Erythroblast (primary cell): Measurements from ENCODE around the gene SHISA2.
"Not testable (repeated sequence)": the region's sequence is repeated elsewhere in the genome, so short reads cannot be mapped to it uniquely, and the experiment has no call there.

Experiments
- DNase-seq, 2 experiments: peaks; one replicate each; lab custom pipeline; 2025; lab: John Stamatoyannopoulos, UW
- GATA1 ChIP-seq: IDR thresholded peaks from 2 replicates; pipeline ENCODE4 v1.6.1; 2011; ENCODE audit warnings: low read depth, mild to moderate bottlenecking, control low read depth, low read length, moderate library complexity
- POLR2A ChIP-seq: IDR thresholded peaks from 2 replicates; pipeline ENCODE4 v1.6.1; 2011; ENCODE audit warnings: mild to moderate bottlenecking, low read length

SHISA2 gene

GRCh38 chr13:26051657-26052311, at the start of gene SHISA2:
Gene SHISA2, minus strand, starts transcription at chr13:26052016. Its CDS starts 1,041 bp downstream, at chr13:26050975.
- TF ChIP-seq GATA1 (no peak), POLR2A (no peak)
- peak; percentile 6 to 13 for DNase-seq

- TF ChIP-seq GATA1 (no peak), POLR2A (no peak)
- peak; percentile 10 to 14 for DNase-seq
Observed at GRCh38 chr13:26095846-26096610, 44.2 kb upstream of the SHISA2 start.

- TF ChIP-seq GATA1, result no peak
- no peak for TF ChIP-seq POLR2A
Observed at GRCh38 chr13:26095338-26095737, 43.5 kb upstream of the SHISA2 start.

GRCh38 chr13:26076821-26077220, 25.0 kb upstream of the SHISA2 start:
- DNase-seq, result not testable (repeated sequence)

More at GRCh38 chr13:26095338-26095737, 43.5 kb upstream of the SHISA2 start:
- no peak for DNase-seq

GRCh38 chr13:26075498-26075897, 23.7 kb upstream of the SHISA2 start:
- TF ChIP-seq POLR2A (no peak), GATA1 (no peak)
- DNase-seq, result no peak

GRCh38 chr13:26074706-26075105, 22.9 kb upstream of the SHISA2 start:
- no peak for DNase-seq
- TF ChIP-seq GATA1 (no peak), POLR2A (no peak)

- peak in 1 of 2 experiments; percentile 23 for DNase-seq
Observed at GRCh38 chr13:26072335-26072734, 20.5 kb upstream of the SHISA2 start.

- no peak for DNase-seq
- TF ChIP-seq POLR2A, result no peak
Observed at GRCh38 chr13:26071691-26072090, 19.9 kb upstream of the SHISA2 start.

GRCh38 chr13:26069642-26070041, 17.8 kb upstream of the SHISA2 start:
- DNase-seq, result not testable (repeated sequence)

- DNase-seq, result not testable (repeated sequence)
Observed at GRCh38 chr13:26068372-26068771, 16.6 kb upstream of the SHISA2 start.

GRCh38 chr13:26067601-26068000, 15.8 kb upstream of the SHISA2 start:
- DNase-seq, result peak in 1 of 2 experiments; percentile 1
- TF ChIP-seq GATA1, result no peak
- no peak for TF ChIP-seq POLR2A

- peak; percentile 13 to 38 for DNase-seq
Observed at GRCh38 chr13:26066492-26066891, 14.7 kb upstream of the SHISA2 start.

- TF ChIP-seq GATA1, result no peak
- no peak for TF ChIP-seq POLR2A
- DNase-seq, result peak; percentile 15 to 33
Observed at GRCh38 chr13:26062853-26063444, 11.1 kb upstream of the SHISA2 start.

- DNase-seq, result no peak
- TF ChIP-seq GATA1 (no peak), POLR2A (no peak)
Observed at GRCh38 chr13:26061947-26062346, 10.1 kb upstream of the SHISA2 start.

- TF ChIP-seq GATA1 (no peak), POLR2A (no peak)
Observed at GRCh38 chr13:26061256-26061655, 9.4 kb upstream of the SHISA2 start.

More at GRCh38 chr13:26061256-26061655, 9.4 kb upstream of the SHISA2 start:
- no peak for DNase-seq
